Erythroblast (primary cell): ENCODE measurements around the gene TMEM209.

Experiments used
- GATA1 ChIP-seq: IDR thresholded peaks from 2 replicates; pipeline ENCODE4 v1.6.1; 2011; ENCODE audit warnings: low read depth, mild to moderate bottlenecking, control low read depth, low read length, moderate library complexity
- POLR2A ChIP-seq: IDR thresholded peaks from 2 replicates; pipeline ENCODE4 v1.6.1; 2011; ENCODE audit warnings: mild to moderate bottlenecking, low read length

GRCh38 chr7:130154501-130155317 is 50.5 kb downstream of the TMEM209 start:
- TF ChIP-seq POLR2A (no peak), GATA1 (no peak)
